SK-N-SH (cell line): ENCODE results near the gene INSRR. TPM values are rescaled to one million over a fixed set of nuclear protein-coding genes. Genes with fewer than 3 reads are reported as not detected.

Source experiments
- CTCF ChIA-PET: fragments of 300-600, 350-600 bp; formaldehyde crosslinking; extraction: SDS; loops from one replicate; lab custom pipeline; 2021; lab: Yijun Ruan, JAX
- POLR2A ChIA-PET: fragments of 350-600 bp; sonication (Branson Sonifier 250); formaldehyde crosslinking; extraction: SDS; loops from one replicate; lab custom pipeline; 2020; ENCODE audit warnings: antibody characterized with exemption, inconsistent platforms; lab: Yijun Ruan, JAX
- DNase-seq: peaks from one replicate; pipeline ENCODE4 v3.0.0; 2012
- H2AFZ ChIP-seq: fragments of 200-600 bp; sonication (generic); 2 replicates; pipeline ENCODE4 v1.8.1; 2016; ENCODE audit warnings: antibody characterized with exemption, mild to moderate bottlenecking, low read depth
- H3F3A ChIP-seq: fragments of 200-600 bp; sonication (generic); replicated peaks from 2 replicates; pipeline ENCODE3; 2016; ENCODE audit warnings: antibody characterized with exemption, mild to moderate bottlenecking; ENCODE audit not compliant: insufficient read depth
- H3K27ac ChIP-seq, 2 experiments: fragments of 200-500 bp in 1 of 2; fragments of 200-600 bp in 1 of 2; sonication (Bioruptor generic) in 1 of 2; sonication (generic), shearing (Covaris generic) in 1 of 2; 2 replicates each; pipeline versions ENCODE4 v1.5.1 to v1.6.1; 2014 to 2016; ENCODE audit warnings: low read depth in 2 of 2, inconsistent platforms in 1 of 2, low read length in 1 of 2, mild to moderate bottlenecking in 1 of 2, mixed read lengths in 1 of 2
- H3K27me3 ChIP-seq: fragments of 200-600 bp; sonication (generic), shearing (Covaris generic); 2 replicates; pipeline ENCODE4 v1.6.1; 2016; ENCODE audit warnings: mixed run types; ENCODE audit not compliant: insufficient read depth
- H3K36me3 ChIP-seq, 2 experiments: fragments of 200-500 bp in 1 of 2; fragments of 200-600 bp in 1 of 2; sonication (Bioruptor generic) in 1 of 2; sonication (generic) in 1 of 2; replicated peaks in 1 of 2; 2 replicates each; pipeline versions ENCODE3 to v1.5.1; 2014 to 2016; ENCODE audit warnings: low read length in 1 of 2, mild to moderate bottlenecking in 1 of 2; ENCODE audit not compliant: insufficient read depth in 2 of 2, control insufficient read depth in 1 of 2
- H3K4me1 ChIP-seq, 2 experiments: fragments of 200-500 bp in 1 of 2; fragments of 200-600 bp in 1 of 2; sonication (Bioruptor generic) in 1 of 2; sonication (generic), shearing (Covaris generic) in 1 of 2; 2 replicates each; pipeline versions ENCODE4 v1.5.1 to v1.6.1; 2014 to 2016; ENCODE audit warnings: low read depth in 1 of 2, low read length in 1 of 2, mixed run types in 1 of 2; ENCODE audit not compliant: insufficient read depth in 2 of 2, control insufficient read depth in 1 of 2
- H3K4me2 ChIP-seq: fragments of 200-600 bp; sonication (generic), shearing (Covaris generic); 2 replicates; pipeline ENCODE4 v1.6.1; 2017; ENCODE audit warnings: mixed run types
- H3K4me3 ChIP-seq, 2 experiments: fragments of 200-500 bp in 1 of 2; fragments of 200-600 bp in 1 of 2; sonication (Bioruptor generic) in 1 of 2; sonication (generic), shearing (Covaris generic) in 1 of 2; 2 replicates each; pipeline versions ENCODE4 v1.5.1 to v1.8.1; 2014 to 2016; ENCODE audit warnings: low read depth in 2 of 2, inconsistent platforms in 1 of 2, low read length in 1 of 2, mild to moderate bottlenecking in 1 of 2, mixed read lengths in 1 of 2, moderate library complexity in 1 of 2
- H3K79me2 ChIP-seq: fragments of 200-600 bp; sonication (generic); 2 replicates; pipeline ENCODE4 v1.8.1; 2017; ENCODE audit warnings: mild to moderate bottlenecking; ENCODE audit not compliant: insufficient read depth
- H3K9ac ChIP-seq: fragments of 200-600 bp; sonication (generic); 2 replicates; pipeline ENCODE4 v1.6.1; 2017; ENCODE audit warnings: mixed run types
- H3K9me2 ChIP-seq: fragments of 200-600 bp; sonication (generic); 2 replicates; pipeline ENCODE4 v1.6.1; 2017; ENCODE audit warnings: mixed run types
- H3K9me3 ChIP-seq: fragments of 200-600 bp; sonication (generic); 2 replicates; pipeline ENCODE4 v1.6.1; 2017; ENCODE audit warnings: mixed run types, mild to moderate bottlenecking, moderate library complexity
- H4K20me1 ChIP-seq: fragments of 200-600 bp; sonication (generic); 2 replicates; pipeline ENCODE4 v1.6.1; 2017; ENCODE audit warnings: mild to moderate bottlenecking, mixed run types; ENCODE audit not compliant: insufficient read depth
- ELF1 ChIP-seq: IDR thresholded peaks from 2 replicates; pipeline ENCODE4 v1.4.0; 2012
- FOXM1 ChIP-seq: IDR thresholded peaks from 2 replicates; pipeline ENCODE4 v1.4.0; 2012; ENCODE audit warnings: low read depth, mild to moderate bottlenecking
- GATA2 ChIP-seq: sonication (generic); formaldehyde crosslinking; IDR thresholded peaks from 2 replicates; pipeline ENCODE4 v1.5.0; 2020; ENCODE audit warnings: mild to moderate bottlenecking, missing genetic modification reagents
- JUND ChIP-seq: IDR thresholded peaks from 2 replicates; pipeline ENCODE4 v1.4.0; 2012
- MAX ChIP-seq: IDR thresholded peaks from 2 replicates; pipeline ENCODE4 v1.4.0; 2012; ENCODE audit warnings: low read depth
- MXI1 ChIP-seq: IDR thresholded peaks from 2 replicates; pipeline ENCODE4 v1.6.1; 2012; ENCODE audit warnings: mild to moderate bottlenecking, low read depth, low read length, improper control_type of control experiment
- NFIC ChIP-seq: IDR thresholded peaks from 2 replicates; pipeline ENCODE4 v1.4.0; 2012; ENCODE audit warnings: borderline replicate concordance
- NRF1 ChIP-seq: IDR thresholded peaks from 2 replicates; pipeline ENCODE4 v1.6.1; 2012; ENCODE audit warnings: low read depth, mild to moderate bottlenecking, low read length
- PBX3 ChIP-seq: IDR thresholded peaks from 2 replicates; pipeline ENCODE4; 2012
- POLR2AphosphoS5 ChIP-seq: IDR thresholded peaks from 2 replicates; pipeline ENCODE4 v1.6.1; 2012; ENCODE audit warnings: low read depth, low read length
- RAD21 ChIP-seq: IDR thresholded peaks from 2 replicates; pipeline ENCODE4 v1.6.1; 2012; ENCODE audit warnings: mild to moderate bottlenecking, low read length
- RCOR1 ChIP-seq: fragments of 150-350 bp; IDR thresholded peaks from 2 replicates; pipeline ENCODE4 v1.6.1; 2017; ENCODE audit warnings: antibody characterized with exemption, low read length
- RXRA ChIP-seq: IDR thresholded peaks from 2 replicates; pipeline ENCODE4 v1.4.0; 2012; ENCODE audit warnings: low read depth, mild to moderate bottlenecking, borderline replicate concordance
- SIN3A ChIP-seq: IDR thresholded peaks from 2 replicates; pipeline ENCODE4 v1.6.1; 2012; ENCODE audit warnings: low read depth, mild to moderate bottlenecking, low read length, moderate library complexity, borderline replicate concordance
- TEAD4 ChIP-seq: IDR thresholded peaks from 2 replicates; pipeline ENCODE4 v1.4.0; 2012; ENCODE audit warnings: mild to moderate bottlenecking, borderline replicate concordance; ENCODE audit not compliant: insufficient read depth
- USF2 ChIP-seq: fragments of 150-350 bp; IDR thresholded peaks from 2 replicates; pipeline ENCODE4 v1.6.1; 2017; ENCODE audit warnings: antibody characterized with exemption, low read length, low read depth, borderline replicate concordance
- WGBS: methylation state at CpG from one replicate; pipeline ENCODE4 v1.1.6; 2017; ENCODE audit warnings: low lambda C conversion rate; 5-methylcytosine and 5-hydroxymethylcytosine counted together
- polyA plus RNA-seq, 3 experiments: library from polyadenylated mRNA; depleted of rRNA; stranded (reverse); fragments of >200 nt; gene quantifications; 2 replicates each; pipeline ENCODE4 v1.2.3, GENCODE V29; 2012
- TF ChIP-seq, protein P1 (sequence below): IDR thresholded peaks from 2 replicates; pipeline ENCODE4 v1.4.0; 2012; ENCODE audit warnings: low read depth, borderline replicate concordance
- TF ChIP-seq, protein P2 (sequence below): fragments of 200-600 bp; sonication (generic); IDR thresholded peaks from 2 replicates; pipeline ENCODE4 v1.6.1; 2017; ENCODE audit warnings: antibody characterized with exemption, mild to moderate bottlenecking, moderate library complexity

The INSRR gene
- polyA plus RNA-seq, 1 of the 3 experiments (the other 2 are of a cell fraction), result 0.20 TPM

DNA sequence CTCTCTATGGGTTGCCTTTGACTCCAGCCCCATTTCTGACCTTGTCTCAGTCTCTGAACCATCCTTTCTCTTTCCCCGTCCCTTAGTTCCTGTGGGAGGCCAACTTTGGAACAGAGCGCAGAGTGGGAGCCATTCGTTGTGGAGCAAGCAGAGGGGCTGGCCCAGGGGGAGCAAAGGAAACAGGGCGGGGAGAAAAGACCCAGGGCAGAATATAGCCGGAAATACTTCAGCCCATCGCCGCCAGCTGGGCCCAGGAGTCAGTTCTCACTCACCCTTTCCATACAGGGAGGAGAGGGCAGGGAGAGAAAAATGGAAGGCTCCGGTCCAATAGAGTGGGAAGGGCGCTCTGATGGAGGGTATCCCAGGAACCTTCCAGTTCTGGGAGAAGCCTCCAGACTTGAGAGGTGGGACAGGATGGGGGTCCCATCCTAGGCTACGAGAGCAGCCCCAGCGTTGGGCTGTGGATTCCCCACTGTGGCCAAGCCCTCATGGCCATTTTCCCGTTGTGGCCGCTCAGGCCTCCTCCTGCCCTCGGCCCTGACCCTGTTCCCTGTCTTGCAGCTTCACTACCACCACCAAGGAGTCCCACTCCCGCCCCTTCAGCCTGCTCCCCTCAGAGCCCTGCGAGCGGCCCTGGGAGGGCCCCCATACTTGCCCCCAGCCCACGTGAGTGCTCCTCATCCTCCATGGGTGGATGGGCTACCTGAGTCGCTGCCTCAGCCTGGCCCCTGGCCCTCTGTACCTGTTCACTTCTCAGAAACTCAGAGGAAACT lies 45.5 kb upstream of the INSRR start (continued):
- TF ChIP-seq PBX3, result no peak
- TF ChIP-seq JUND, result no peak
- TF ChIP-seq, protein P1, sequence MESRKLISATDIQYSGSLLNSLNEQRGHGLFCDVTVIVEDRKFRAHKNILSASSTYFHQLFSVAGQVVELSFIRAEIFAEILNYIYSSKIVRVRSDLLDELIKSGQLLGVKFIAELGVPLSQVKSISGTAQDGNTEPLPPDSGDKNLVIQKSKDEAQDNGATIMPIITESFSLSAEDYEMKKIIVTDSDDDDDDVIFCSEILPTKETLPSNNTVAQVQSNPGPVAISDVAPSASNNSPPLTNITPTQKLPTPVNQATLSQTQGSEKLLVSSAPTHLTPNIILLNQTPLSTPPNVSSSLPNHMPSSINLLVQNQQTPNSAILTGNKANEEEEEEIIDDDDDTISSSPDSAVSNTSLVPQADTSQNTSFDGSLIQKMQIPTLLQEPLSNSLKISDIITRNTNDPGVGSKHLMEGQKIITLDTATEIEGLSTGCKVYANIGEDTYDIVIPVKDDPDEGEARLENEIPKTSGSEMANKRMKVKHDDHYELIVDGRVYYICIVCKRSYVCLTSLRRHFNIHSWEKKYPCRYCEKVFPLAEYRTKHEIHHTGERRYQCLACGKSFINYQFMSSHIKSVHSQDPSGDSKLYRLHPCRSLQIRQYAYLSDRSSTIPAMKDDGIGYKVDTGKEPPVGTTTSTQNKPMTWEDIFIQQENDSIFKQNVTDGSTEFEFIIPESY, result no peak
- TF ChIP-seq NRF1, result no peak
- TF ChIP-seq RCOR1, result no peak
- TF ChIP-seq TEAD4, result no peak
- TF ChIP-seq, protein P2, sequence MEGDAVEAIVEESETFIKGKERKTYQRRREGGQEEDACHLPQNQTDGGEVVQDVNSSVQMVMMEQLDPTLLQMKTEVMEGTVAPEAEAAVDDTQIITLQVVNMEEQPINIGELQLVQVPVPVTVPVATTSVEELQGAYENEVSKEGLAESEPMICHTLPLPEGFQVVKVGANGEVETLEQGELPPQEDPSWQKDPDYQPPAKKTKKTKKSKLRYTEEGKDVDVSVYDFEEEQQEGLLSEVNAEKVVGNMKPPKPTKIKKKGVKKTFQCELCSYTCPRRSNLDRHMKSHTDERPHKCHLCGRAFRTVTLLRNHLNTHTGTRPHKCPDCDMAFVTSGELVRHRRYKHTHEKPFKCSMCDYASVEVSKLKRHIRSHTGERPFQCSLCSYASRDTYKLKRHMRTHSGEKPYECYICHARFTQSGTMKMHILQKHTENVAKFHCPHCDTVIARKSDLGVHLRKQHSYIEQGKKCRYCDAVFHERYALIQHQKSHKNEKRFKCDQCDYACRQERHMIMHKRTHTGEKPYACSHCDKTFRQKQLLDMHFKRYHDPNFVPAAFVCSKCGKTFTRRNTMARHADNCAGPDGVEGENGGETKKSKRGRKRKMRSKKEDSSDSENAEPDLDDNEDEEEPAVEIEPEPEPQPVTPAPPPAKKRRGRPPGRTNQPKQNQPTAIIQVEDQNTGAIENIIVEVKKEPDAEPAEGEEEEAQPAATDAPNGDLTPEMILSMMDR, result no peak
- TF ChIP-seq SIN3A, result no peak

DNA sequence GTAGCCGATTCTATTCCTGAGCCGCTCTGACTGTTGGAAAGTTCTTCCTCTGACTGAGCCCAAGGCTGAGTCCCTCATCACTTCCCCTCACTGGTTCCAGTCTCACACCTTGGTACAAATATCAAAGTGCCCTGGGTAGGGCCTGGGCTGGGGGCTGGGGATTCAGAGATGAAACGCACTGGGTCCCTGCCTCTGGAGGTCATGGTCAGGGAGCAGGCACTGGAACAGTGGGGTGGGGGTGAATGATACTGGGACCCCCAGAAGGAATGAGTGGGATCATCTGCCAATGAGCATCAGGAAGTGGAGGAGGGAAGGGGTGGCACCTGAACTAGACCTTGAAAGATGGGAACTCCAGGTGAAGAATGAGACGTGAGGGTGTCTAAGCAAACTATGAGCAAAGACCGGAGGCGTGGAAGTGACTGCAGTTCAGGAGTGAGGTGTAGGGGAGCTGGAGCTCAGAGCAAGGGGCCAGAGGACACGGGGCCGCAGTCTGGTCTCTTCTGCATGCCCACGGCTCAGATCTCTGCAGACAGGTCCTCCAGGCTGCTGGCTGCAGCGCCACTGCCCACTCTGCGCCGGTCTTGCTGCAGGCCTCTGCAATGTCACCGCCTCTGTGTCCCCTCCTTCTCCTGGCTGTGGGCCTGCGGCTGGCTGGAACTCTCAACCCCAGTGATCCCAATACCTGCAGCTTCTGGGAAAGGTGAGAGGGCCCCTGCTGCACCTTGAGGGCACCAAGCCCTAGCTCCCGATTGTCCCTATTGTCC lies 44.6 kb upstream of the INSRR start:
- H3F3A ChIP-seq, result no peaks in the 10 kb centered on the region

More for the DNA sequence above, 44.6 kb upstream of the INSRR start:
- WGBS, result 88% methylated on average over 15 of the region's 15 CpGs
- H4K20me1 ChIP-seq, result no peaks in the 10 kb centered on the region
- no peak overlapping the region for H3K27ac ChIP-seq
- ChIA-PET CTCF (interaction anchor here (1.2 to 9.4 kb wide), 4 partner anchors 8 to 24 kb away, joined by 3 to 110 read pairs (median 31); partner anchors contain the start of gene PEAR1), POLR2A (interaction anchor here (1.3 kb wide), 1 partner anchor 10 kb away, joined by 3 read pairs; no protein-coding TSS in a partner anchor)
- H2AFZ ChIP-seq, result no peak overlapping the region
- no peaks in the 10 kb centered on the region for H3K36me3 ChIP-seq
- H3K4me1 ChIP-seq, result peaks cover 6 to 27% of the 10 kb centered on the region in 2 experiments; a peak in 2 of 4 replicates
- no peak overlapping the region for H3K4me3 ChIP-seq
- no peaks in the 10 kb centered on the region for H3K27me3 ChIP-seq
- no peak for DNase-seq
- TF ChIP-seq MXI1 (no peak), PBX3 (no peak), JUND (no peak), USF2 (no peak), TEAD4 (no peak), ELF1 (no peak), NFIC (no peak), RCOR1 (no peak), GATA2 (CRISPR knock-in tag) (no peak), RAD21 (no peak), SIN3A (no peak), FOXM1 (no peak), RXRA (no peak), MAX (no peak), POLR2AphosphoS5 (no peak)
- TF ChIP-seq, protein P1, result no peak
- no peaks in the 10 kb centered on the region for H3K9me3 ChIP-seq
- H3K9me2 ChIP-seq, result no peaks in the 10 kb centered on the region
- H3K9ac ChIP-seq, result no peak overlapping the region
- no peaks in the 10 kb centered on the region for H3K79me2 ChIP-seq
- no peak overlapping the region for H3K4me2 ChIP-seq
